Left renal cortex interstitium (tissue), 4 donors: ENCODE measurements around the gene PCIF1. TPM values are rescaled to one million over a fixed set of nuclear protein-coding genes. Genes with fewer than 3 reads are reported as not detected.
A peak's percentile ranks its signal among the peaks of the same experiment; 100 is the strongest.
"Not testable (repeated sequence)": the region's sequence is repeated elsewhere in the genome, so short reads cannot be mapped to it uniquely, and the experiment has no call there.

Source experiments
- DNase-seq, 4 donors: peaks; one replicate each; pipeline ENCODE4 v3.0.0-alpha.2; 2013; ENCODE audit warnings: low read depth in 4 of 4, low spot score in 2 of 4, missing footprints in 1 of 4
- polyA plus RNA-seq, 4 donors: library from polyadenylated mRNA; unstranded; fragments of 120-200 nt; gene quantifications; one replicate each; pipeline ENCODE4 v1.2.1, GENCODE V29; 2013; ENCODE audit not compliant: insufficient read length in 4 of 4

PCIF1 gene
- polyA plus RNA-seq, result 10 to 100 TPM; 43.3 to 57.8 (median 50.8) TPM

DNA sequence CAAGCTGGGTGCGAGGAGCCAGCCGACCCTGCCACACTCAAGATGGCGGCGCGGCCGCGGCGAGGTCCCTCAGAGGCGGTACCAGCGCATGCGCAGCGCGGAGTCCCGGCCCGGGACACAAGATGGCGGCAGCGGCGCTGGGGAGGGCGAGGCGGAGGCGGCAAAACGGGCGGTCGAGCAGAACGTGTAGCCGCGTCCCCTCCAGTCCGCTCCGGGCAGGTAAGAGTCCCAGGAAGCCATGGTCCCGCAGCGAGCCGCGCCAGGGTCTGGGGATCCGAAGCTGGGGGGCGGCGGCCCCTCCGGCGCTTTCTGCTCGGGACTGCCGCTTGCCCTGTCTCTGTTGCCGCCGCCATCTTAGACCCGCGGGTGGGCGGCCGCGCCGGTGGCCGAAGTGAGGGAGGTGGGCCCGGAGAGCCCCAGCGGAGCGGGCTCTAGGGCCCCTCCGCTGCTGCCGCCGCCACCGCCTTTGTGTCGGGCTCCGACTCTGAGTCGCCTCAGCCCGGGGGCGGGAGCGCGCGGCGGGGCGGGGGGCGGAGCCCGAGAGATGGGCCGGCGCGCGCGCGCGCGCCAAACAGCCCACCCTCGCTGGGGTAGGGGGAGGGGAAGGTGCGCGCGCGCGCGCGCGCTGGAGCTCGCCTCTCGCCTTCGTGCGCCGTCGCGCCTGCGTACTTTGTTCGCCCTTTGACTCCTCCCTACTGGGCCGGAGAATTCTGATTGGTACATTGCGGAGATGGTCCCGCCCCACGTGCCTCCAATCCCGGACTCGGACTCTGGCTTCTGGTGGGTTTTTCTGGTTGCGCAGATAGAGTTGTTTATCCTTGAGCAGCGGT, at the start of gene PCIF1:
TSS of gene PCIF1 (plus strand) at position 98 of the 830 bp plus-strand sequence. CDS start 4,317 bp downstream, outside the sequence.
- peak; percentile 98 to 99 (median 98) for DNase-seq

DNA sequence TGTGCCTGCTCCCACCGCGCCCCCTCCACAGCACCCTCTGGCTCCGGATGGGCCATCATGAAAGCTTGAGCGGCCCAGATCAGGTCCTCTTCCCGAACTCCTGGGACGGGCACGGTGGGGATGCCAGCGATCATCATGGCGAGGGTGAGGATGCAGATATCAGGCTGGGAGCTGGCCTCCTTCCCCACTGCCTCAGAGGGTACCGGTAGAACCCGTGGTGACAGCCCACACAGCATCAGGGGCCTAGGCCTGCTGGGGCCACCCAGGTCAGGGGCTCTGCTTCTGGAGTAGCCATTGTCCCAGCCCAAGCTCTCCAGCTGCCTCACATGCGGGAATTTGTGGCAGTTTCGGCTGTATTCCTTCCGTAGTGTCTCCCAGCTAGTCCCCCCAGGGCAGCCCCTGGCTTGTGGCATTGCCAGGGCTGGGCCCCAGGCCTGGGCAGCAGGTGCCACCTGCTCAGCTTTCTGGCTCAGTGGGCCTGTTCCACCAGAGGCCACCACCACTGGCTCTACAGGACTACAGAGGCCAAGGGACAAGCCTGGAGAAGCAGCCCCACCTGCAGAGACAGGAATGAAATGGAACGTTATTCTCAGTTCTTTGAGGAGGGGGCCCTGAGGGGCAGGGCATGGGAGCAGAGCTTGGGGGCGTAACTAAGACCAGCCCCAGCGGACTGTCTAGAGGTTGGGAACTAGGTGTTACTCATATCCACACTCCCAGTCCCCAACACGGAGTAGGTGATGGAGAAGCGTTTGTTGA, 47.7 kb upstream of the PCIF1 start:
- DNase-seq, result no peak

GRCh38 chr20:45887346-45887715, 47.2 kb upstream of the PCIF1 start, which contains the start of gene SPATA25:
SPATA25 (minus strand) TSS chr20:45887622; CDS start chr20:45887590, 32 bp downstream.
- no peak for DNase-seq

GRCh38 chr20:45888681-45889080, 45.8 kb upstream of the PCIF1 start:
- DNase-seq, result no peak

- peak; percentile 37 to 83 (median 71) for DNase-seq
Measured at GRCh38 chr20:45890077-45890984, 44.2 kb upstream of the PCIF1 start.

- peak; percentile 80 to 86 (median 84) for DNase-seq
Measured at GRCh38 chr20:45890985-45891983, 43.2 kb upstream of the PCIF1 start, which contains the start of the genes CTSA and NEURL2. CTSA (plus strand) TSS chr20:45891335; CDS start chr20:45891569, 234 bp downstream. NEURL2 (minus strand) TSS chr20:45891208; CDS start chr20:45890991, 217 bp downstream.

DNA sequence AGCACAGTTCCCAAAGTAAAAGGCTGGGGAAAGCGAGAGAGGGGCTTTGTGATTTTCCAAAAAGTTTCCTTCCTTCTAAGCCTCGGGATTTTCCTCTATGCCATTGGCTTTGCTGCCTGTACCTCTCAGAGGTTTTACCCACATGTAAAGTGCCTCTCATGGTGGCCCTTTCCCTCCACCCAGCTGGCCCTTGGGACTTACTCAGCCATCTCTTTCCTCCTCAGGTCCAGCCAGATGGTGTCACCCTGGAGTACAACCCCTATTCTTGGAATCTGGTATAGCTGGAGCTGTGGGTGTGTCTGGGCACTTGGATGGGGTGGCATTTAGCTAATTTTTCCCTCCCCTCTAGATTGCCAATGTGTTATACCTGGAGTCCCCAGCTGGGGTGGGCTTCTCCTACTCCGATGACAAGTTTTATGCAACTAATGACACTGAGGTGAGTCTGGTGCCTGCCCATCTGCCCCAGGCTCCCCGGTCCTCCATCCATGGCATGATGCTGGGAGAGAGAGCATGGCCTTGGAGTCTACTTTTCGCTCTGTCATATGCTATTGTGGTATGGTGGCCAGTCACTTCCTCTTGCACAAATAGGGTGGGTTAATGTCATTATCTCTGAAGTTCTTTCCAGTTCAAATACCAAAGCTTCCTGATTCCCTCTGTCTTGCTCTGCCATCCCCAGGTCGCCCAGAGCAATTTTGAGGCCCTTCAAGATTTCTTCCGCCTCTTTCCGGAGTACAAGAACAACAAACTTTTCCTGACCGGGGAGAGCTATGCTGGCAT, 42.2 kb upstream of the PCIF1 start:
- no peak for DNase-seq

DNA sequence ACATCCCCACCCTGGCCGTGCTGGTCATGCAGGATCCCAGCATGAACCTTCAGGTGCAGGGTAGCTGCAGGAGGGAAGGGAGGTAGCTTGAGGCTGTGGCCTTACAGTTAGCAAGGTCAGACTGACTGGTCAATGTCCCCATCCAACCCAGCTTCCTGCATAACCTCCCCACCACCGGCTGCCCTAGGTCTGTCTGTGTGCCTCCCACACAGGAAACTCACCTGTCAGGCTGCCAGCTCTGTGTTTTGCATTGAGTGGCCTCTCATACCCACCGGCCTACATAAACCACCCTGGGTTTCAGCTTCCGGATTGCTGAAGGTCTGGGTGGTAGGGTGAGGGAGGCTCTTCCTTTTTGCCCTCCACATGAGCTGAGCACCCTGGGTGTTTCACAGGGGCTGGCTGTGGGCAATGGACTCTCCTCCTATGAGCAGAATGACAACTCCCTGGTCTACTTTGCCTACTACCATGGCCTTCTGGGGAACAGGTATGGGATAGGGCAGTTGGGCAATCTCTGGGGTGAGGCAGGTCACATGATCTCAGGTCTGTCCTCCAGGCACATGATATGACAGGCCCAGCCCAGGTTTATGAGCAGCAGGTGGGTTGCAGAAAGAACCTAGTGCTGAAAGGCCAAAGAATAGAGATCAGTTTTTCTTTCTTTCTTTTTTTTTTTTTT, 41.5 kb upstream of the PCIF1 start:
- DNase-seq, result no peak

DNA sequence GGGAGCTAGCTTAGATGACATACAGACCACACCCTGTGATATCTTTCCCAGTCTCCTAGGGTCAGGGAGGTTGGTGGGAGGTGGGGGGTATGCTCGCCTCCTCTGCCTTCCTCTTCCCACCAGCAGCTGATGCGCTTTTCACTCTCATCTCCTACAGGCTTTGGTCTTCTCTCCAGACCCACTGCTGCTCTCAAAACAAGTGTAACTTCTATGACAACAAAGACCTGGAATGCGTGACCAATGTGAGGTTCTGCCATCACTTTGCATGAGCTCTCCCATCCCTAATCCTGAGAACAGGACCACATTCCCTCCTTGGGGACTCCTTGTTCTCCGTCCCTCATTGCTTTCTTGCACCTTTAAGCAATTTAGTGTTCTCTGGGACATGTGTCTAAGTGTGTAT, 40.7 kb upstream of the PCIF1 start:
- no peak for DNase-seq

DNA sequence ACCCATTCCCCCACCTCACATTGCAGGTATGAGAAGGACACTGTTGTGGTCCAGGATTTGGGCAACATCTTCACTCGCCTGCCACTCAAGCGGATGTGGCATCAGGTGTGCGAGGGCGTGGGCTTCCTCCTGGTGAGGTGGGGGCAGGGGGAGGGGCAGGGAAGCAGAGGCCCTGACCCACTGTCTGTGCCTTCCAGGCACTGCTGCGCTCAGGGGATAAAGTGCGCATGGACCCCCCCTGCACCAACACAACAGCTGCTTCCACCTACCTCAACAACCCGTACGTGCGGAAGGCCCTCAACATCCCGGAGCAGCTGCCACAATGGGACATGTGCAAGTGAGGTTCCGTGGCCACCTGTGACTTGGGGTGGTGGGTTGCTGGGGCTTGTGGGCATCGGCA, 39.7 kb upstream of the PCIF1 start:
- no peak for DNase-seq

DNA sequence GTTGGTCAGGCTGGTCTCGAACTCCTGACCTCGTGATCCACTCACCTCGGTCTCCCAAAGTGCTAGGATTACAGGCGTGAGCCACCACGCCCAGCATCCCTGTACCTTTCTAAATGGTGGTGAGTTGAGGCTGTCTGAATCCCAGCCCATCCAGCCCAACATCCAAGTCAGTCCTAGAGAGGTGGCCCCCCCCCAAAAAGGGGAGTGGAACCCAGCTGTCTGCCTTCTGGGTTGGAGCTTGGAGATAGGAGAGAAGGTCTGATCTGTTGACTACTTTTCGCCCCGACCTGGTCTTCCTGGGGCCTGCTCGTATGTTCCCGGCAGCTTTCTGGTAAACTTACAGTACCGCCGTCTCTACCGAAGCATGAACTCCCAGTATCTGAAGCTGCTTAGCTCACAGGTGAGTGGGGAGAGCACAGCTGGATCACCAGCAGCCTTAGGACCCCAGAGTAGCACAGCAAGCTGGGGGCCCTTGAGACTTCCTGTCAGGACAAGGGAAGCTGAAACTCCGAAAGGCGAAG, 37.8 kb upstream of the PCIF1 start:
- no peak for DNase-seq

GRCh38 chr20:45897289-45897688, 37.2 kb upstream of the PCIF1 start:
- DNase-seq, result no peak

GRCh38 chr20:45897692-45898091, 36.8 kb upstream of the PCIF1 start:
- no peak for DNase-seq

- no peak for DNase-seq
Measured at GRCh38 chr20:45898285-45898684, 36.2 kb upstream of the PCIF1 start.

DNA sequence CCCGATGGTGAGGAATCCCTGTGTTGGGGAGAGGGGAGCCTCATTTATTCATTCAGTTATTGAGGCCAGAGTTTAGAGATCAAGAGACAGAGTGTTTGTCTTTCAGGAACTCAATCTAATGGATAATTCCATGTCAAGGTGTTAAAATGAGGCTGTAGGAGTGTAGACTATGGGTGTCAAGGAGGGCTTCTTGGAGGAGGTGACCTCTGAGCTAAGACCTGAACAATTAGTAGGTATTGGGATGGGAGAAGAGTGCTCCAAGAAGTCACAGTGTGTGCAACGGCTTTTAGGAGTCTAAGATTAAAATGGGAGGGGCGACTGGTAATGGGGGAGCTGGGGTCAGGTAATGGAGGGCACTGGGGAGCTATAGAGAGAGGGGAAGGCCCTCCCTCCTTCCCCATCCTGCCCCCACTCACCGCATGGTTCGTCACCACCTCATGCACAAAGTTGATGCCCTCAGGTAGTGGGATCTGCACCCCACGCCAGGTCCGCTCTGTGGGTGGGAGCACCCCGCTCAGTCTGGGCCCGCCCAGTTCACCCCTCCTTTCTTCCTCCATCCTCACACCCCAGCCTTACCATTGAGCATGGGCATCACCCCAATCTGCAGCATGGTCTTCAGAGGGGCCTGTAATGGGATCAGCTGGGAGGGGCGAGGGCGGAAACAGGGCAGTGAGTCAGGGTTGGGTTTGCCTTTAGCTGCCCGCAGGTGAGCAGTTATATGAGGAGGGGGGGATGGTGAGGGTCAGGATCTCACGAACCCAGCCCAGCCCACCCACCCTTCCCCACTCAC, 35.2 kb upstream of the PCIF1 start:
- DNase-seq, result no peak

DNA sequence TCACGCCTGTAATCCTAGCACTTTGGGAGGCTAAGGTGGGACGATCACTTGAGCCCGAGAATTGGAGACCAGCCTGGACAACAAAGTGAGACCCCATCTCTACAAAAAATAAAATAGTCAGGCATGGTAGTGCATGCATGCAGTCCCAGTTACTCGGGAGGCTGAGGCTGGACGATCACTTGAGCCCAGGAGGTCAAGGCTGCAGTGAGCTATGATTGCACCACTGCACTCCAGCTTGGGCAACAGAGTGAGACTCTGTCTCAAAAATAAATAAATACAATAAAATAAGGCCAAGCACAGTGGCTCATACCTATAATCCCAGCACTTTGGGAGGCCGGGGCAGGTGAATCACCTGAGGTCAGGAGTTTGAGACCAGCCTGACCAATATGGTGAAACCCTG, 33.2 kb upstream of the PCIF1 start:
- DNase-seq, result not testable (repeated sequence)

GRCh38 chr20:45902199-45902701, 32.2 kb upstream of the PCIF1 start:
- no peak for DNase-seq
